NCI-H146 (cell line): ENCODE measurements around the gene AVPR1B.
A peak's percentile ranks its signal among the peaks of the same experiment; 100 is the strongest.
"Not testable (repeated sequence)": the region's sequence is repeated elsewhere in the genome, so short reads cannot be mapped to it uniquely, and the experiment has no call there.

Source experiments
- DNase-seq: peaks from one replicate; lab custom pipeline; 2025; lab: John Stamatoyannopoulos, UW

The AVPR1B gene

DNA sequence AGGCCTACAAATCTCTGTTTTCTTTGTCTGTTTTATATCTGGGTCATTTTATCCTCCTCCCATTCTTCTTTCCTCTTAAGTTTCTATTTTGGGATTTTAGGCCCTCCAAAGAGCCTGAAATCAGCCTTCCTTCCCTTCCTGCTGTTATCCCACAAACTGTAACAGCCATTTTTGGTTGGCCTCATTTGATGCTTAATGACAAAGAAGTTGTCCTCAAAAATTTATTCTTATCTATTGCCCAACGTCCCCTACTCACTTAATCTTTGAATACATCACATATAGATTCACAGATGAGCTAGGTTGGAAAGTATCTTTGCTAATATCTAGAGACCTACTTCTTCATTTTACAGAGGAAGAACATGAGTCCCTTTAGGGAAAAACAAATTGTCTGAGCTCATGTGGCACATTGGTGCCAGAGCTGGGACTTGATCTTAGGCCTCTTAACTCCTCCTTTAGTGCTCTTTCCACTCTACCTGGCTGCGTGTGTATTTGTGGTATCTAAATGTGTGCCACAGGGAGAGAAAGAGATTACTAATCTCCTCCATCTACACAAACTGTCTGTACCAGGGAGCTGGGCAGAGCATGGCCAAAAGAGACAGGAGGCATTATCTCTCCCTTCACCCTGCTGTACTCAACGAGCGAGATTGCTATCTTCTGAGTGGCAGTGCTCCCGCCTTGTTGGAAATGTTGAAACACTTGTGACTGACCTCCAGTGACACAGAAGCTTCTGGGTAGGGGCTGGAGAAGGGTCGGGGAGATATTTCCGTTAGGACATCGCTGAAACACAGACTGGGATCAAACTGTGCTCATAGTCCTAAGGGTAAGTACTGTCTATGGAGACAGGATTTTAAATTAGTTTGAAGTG lies 34.1 kb downstream of the AVPR1B start:
- no peak for DNase-seq

DNA sequence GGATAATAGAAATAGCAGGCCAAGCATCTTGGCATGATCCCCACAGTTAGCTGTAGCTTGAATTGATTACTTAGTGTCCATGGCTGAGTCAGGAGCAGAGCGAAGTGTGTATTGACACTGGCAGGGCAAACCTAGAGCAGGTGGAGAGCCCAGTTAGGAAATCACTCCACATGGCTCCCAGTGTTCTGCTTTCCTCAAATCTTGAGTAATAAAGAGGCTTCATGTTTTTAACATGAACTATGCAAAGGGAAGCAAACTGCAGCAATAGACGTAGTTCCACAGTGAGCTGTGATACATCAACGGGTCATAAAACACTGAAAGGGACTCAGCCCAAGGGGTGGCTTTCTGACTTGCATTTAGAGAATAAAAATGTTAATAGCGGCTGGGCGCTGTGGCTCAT lies 35.3 kb downstream of the AVPR1B start:
- peak; percentile 5 for DNase-seq

DNA sequence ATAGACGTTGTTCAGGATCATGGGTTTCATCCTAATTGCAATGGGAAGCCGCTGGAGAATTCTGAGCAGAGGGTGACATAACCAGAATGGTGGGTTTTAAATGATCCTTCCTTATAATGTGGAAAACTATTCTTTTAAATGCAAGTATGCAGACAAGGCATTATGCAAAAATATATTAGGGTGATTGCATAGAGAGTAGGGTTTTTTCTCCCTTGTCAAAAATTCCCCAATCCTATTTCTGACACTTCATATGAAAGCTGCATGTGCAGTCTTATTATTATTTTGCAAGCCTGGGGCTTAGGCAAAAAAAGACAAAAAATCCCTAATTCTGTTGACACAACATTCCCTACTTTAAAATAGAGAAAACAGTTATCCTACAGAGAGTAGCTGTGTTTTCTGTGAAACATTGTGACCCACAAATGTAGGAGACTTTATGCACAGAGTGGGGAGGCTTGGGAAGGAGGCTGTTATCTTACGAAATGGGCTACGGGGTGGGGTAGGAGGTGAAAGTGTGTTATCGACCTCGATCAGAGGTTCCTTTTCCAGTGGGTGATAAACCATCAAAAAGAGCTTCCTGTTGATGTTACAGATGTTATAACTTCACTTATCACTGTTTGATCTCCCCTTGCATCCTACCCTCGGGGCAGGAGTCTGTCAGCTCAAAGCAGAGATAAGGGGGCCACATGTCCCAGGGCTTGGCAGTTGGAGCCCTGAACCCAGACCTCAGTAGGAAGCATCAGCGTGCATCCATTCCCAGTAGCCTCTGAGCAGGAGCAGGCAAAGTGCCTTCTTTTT lies 37.0 kb downstream of the AVPR1B start:
- DNase-seq = no peak

DNA sequence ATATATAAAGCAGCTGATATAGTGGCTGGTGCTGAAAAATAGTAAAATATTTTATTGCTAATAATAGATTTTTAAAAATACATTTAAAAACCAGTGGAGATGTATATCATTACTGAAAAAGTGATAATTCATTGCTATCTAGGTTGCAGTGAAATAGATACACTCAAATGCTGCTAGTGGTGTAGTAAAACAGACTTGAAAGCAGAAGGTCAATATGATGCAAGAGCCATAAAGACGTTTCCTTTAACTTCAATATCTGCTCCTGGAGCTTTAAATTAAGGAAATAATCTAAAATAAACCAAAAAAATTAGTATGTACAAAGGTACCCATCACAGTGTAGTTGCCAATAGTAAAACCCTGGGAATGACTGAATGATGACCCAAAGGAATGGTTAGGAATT lies 38.1 kb downstream of the AVPR1B start:
- no peak for DNase-seq

DNA sequence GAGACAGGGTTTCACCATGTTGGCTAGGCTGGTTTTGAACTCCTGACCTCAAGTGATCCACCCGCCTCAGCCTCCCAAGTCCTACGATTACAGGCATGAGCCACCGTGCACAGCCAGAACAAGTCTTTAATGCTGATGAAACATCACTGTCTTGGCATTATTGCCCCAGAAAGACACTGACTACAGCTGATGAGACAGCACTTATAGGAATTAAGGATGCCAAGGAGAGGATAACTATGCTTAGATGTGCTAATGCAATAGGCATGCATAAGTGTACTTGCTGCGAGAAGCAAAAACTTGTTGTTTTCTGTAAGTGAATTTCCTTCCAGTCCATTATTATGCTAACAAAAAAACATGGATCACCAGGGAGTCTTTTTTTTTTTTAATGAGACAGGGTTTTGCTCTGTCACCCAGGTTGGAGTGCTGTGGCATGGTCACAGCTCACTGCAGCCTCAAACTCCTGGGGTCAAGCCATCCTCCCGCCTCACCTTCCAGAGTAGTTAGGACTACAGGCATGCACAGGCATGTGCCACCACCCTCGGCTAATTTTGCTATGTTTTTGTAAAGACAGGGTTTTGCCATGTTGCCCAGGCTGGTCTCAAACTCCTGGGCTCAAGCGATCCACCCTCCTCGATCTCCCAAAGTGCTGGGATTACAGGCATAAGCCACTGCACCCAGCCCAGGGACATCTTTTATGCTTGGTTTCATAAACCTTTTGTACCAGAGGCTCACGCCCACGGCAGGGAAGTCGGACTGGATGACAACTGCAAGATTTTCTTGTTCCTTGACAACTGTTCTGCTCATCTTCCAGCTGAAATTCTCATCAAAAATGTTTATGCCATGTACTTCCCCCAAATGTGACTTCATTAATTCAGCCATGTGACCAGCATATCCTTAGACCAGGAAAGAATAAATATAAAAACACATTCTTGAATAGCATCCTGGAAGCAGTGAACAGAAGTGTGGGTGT lies 41.1 kb downstream of the AVPR1B start:
- DNase-seq = no peak

DNA sequence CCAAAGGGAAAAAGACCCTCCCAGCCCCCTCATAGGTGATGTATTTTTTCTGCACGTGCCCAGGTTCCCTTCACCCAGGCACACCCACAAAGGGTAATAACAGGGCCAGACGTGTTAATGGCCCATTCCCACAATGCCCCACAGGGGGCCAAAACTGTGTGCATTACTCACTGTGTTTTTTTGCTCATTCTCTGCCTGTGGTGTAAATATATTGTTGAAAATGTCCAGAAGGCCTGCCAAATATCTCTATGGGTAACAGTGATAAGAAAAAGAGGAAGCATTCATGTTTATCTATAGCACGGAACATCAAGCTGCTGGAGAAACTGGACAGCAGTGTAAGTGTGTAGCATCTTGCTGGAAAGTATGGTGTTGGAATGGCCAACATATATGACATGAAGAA lies 42.3 kb downstream of the AVPR1B start:
- DNase-seq = peak; percentile 19

DNA sequence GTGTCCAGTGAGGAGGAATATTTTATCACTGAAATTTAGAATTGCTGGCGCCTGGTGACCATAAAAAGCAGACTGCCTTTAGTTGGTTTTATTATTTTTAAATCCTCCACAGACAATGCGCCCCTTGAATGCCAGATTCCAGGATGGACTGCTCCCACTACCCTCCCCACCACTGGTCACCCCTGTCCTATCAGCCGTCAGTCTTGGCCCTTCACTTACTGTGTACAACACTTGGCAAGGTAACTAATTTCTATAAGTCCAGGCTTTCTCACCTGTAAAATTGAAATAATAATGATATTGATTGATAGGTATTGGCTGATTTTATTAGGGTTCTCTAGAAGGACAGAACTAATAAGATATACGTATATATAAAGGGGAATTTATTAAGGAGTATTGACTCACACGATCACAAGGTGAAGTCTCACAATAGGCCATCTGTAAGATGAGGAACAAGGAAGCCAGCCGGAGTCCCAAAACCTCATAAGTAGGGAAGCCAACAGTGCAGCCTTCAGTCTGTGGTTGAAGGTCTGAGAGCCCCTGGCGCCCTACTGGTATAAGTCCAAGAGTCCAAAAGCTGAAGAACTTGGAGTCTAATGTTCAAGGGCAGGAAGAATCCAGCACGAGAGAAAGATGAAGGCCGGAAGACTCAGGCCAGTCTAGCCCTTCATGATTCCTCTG lies 46.4 kb downstream of the AVPR1B start:
- no peak for DNase-seq

DNA sequence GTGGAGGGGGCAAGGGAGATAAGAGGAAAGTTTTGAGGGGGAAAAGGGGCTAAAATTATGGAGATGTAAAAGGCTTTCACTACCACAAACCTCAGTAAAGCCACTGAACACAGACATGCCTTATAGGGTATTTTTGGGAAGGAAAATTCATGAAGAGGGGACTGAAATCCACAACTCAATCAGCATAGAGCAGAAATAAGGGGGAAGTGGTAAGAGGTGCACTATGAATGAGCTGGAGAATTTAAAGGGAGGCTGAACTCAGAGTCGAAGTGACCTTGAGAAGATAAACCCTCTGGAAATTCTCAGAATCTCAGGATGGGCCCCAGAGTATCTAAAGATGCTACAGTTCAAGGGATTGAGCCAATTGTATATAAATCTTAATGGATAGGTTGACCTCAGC lies 48.9 kb downstream of the AVPR1B start:
- DNase-seq = no peak

DNA sequence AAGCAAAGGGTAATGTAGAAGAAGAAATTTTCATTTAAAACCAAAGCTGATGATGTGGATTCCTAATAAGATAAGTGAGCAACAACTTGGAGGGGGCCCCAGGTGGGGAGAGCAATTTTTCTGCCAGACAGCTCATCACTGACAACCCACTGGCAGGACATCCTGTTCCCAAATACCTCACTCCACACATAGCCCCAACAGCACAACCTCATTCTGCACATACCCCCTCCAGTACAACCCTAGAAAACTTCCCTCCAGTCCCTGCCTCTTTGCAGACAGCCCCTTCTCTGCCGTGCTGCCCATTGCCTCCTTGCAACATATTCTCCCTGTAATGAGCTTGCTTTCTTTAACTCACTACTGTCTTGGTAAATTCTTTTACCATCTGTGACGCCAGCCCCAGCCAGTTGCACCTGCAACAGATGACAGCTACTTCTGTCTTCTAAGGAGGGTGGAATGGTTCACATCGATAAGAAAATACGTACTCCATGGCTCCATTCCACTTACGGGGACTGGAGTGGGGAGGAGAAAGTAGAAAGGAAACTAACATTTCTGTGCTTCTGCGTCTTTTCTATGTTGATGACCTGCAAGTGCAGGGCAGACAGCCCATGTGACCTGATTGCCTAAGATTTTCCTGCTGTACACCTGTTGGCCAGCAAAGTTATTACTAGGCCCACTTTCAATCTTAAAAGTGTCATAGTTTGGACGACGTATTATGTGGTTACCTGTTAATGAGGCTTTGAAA lies 49.5 kb downstream of the AVPR1B start:
- DNase-seq = no peak

DNA sequence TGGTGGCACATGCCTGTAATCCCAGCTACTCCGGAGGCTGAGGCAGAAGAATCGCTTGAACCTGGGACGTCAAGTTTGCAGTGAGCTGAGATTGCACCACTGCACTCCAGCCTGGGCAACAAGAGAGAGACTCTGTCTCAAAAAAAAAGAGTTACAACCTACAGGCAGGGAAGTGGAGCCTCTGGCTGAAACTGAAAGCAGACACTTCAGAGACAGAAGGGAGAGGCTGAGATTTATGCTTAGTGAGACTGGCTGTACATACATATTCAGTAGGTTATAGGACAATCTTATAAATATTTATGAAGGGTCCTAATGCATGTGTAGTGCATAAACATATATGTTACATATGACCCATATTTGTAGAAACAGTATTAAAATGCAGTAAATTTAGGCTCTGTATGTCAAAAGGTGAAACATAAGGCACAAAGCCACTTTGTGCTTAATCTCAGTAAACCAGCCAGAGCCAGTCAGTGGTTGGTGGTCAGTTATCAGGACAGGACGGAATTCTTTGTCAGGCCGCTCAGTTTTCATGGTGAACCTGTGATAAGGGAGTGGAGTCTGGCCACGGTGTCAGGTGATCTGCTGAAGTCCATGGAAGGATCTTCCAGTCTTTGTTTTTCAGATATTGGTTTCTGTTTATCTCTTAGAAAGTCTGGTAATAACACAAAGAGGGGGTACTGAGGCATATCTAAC lies 50.6 kb downstream of the AVPR1B start:
- no peak for DNase-seq

DNA sequence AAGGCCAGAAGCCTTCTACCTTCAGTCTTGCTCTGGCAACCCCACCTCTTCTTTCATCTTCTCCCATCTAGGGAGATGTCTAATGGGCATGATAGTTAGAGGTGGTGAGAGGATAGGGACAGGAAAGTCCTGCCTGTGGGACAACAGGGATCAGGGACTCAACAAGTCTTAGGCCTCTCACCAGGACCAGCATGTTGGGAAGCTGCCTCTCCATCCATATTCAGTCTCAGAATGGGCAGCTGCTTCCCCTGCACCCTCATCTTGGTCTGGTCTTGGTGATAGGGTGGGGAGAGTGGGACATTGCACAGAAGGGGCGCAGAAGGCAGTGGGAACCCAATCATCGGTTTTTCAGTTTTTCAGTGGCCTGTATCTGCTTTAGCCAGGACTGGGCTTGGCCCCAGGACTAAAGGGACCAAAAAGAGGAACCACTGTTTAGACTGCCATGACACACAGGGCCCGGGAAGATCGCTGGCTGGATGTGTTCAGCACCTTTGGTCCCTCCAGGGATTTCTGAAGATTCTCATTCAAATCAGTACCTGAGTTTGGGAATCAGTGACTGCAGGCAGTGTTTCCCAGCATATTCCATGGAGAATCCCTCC lies 51.5 kb downstream of the AVPR1B start:
- no peak for DNase-seq

DNA sequence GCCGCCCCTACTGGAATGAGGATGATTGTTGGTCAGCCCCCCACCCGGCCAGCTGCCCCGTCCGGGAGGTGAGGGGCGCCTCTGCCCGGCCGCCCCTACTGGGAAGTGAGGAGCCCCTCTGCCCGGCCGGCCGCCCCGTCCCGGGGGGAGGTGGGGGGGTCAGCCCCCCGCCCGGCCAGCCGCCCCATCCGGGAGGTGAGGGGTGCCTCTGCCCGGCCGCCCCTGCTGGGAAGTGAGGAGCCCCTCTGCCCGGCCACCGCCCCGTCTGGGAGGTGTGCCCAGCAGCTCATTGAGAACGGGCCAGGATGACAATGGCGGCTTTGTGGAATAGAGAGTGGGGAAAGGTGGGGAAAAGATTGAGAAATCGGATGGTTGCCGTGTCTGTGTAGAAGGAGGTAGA lies 52.7 kb downstream of the AVPR1B start:
- not testable (repeated sequence) for DNase-seq

DNA sequence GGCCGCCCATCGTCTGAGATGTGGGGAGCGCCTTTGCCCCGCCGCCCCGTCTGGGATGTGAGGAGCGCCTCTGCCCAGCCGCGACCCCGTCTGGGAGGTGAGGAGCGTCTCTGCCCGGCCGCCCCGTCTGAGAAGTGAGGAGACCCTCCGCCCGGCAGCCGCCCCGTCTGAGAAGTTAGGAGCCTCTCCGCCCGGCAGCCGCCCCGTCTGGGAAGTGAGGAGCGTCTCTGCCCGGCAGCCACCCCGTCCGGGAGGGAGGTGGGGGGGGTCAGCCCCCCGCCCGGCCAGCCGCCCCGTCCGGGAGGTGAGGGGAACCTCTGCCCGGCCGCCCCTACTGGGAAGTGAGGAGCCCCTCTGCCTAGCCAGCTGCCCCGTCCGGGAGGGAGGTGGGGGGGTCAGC lies 53.2 kb downstream of the AVPR1B start:
- DNase-seq = not testable (repeated sequence)

DNA sequence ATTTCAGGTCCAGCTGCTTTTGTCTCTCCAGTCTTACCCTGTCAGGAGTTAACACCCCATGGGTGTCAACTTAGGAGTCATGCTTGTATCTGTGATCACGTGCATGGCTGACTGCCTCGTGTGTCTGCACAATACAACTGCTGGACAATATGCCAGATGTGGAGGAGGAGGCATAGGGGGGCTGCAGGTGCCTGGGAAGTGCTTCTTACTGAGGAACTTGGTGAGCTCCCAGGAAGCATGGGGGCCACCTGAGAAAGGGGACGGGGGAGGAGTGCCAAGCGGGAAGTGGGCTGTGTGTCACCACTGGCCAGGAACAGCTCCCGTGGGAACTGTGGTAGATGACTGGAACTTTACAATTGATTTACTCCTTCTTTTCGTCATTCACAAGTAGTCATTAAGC lies 54.7 kb downstream of the AVPR1B start:
- no peak for DNase-seq

DNA sequence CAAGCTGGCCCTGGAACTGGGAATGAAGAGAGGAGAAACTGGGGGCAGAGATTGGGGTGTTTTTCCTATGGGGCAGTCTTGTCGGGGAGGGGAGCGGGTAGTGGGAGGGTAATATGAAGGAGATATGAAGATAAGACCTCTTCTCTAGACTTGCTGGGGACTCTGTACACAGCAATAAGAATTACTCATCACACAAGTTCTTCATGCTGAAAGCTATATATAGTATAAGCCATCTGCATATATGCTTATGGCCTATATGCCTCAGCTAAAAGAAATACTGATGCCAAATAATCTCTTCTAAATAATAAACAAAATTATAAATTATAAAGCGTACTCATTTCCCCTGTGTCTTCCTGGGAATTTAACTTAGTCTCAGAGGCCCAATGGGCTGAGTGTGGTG lies 56.3 kb downstream of the AVPR1B start:
- no peak for DNase-seq
